WTC11 (cell line): Measurements from ENCODE around the gene CDC14C. TPM values are rescaled to one million over a fixed set of nuclear protein-coding genes. Genes with fewer than 3 reads are reported as not detected.

ENCODE experiments used
- ATAC-seq: fragments of 200-7000 bp; cut with Tn5 transposase; 2 replicates; pipeline ENCODE4 v1.10.0; 2021; ENCODE audit warnings: mild to moderate bottlenecking, moderate library complexity
- CTCF ChIA-PET: fragments of 300-600 bp; sonication (Branson Sonifier 250); formaldehyde crosslinking; loops from one replicate; lab custom pipeline; 2021; ENCODE audit warnings: antibody characterized with exemption; lab: Charles Lee
- POLR2A ChIA-PET: fragments of 350-600 bp; sonication (Branson Sonifier 250); formaldehyde crosslinking; loops from one replicate; lab custom pipeline; 2021; ENCODE audit warnings: antibody characterized with exemption; lab: Charles Lee
- DNase-seq: peaks from one replicate; pipeline ENCODE4 v3.0.0; 2021; ENCODE audit warnings: low spot score
- H3K27ac Mint-ChIP-seq: 2 replicates; pipeline ENCODE4 v1.8.0; 2021; ENCODE audit warnings: mixed read lengths
- H3K27me3 Mint-ChIP-seq: 2 replicates; pipeline ENCODE4 v1.8.0; 2021; ENCODE audit warnings: low read depth, mild to moderate bottlenecking, moderate library complexity, mixed read lengths
- H3K36me3 Mint-ChIP-seq: 2 replicates; pipeline ENCODE4 v1.8.0; 2021; ENCODE audit warnings: mixed read lengths
- H3K4me1 Mint-ChIP-seq: 2 replicates; pipeline ENCODE4 v1.8.0; 2022; ENCODE audit warnings: mixed read lengths
- H3K4me3 Mint-ChIP-seq: 2 replicates; pipeline ENCODE4 v1.8.0; 2021; ENCODE audit warnings: mild to moderate bottlenecking, moderate library complexity, mixed read lengths
- H3K9me3 Mint-ChIP-seq: 2 replicates; pipeline ENCODE4 v1.8.0; 2021; ENCODE audit warnings: mixed read lengths
- CBFB ChIP-seq: sonication (generic); formaldehyde crosslinking; IDR thresholded peaks from 2 replicates; pipeline ENCODE4 v1.8.1; 2022; ENCODE audit warnings: mild to moderate bottlenecking, low read depth, missing genetic modification reagents
- GRHL2 ChIP-seq: fragments of 250-450 bp; sonication (Bioruptor Pico); IDR thresholded peaks from 2 replicates; pipeline ENCODE4 v1.8.0; 2022; ENCODE audit warnings: mild to moderate bottlenecking, moderate library complexity; ENCODE audit not compliant: insufficient replicate concordance, severe bottlenecking
- HMGA2 ChIP-seq: fragments of 250-450 bp; sonication (Bioruptor Pico); IDR thresholded peaks from 2 replicates; pipeline ENCODE4 v1.4.0; 2021; ENCODE audit warnings: mild to moderate bottlenecking, moderate library complexity
- NFYB ChIP-seq: sonication (generic); formaldehyde crosslinking; conservative IDR thresholded peaks from 2 replicates; pipeline ENCODE4 v1.8.0; 2022; ENCODE audit warnings: low read depth, missing genetic modification reagents
- NR3C1 ChIP-seq: sonication (generic); formaldehyde crosslinking; conservative IDR thresholded peaks from 2 replicates; pipeline ENCODE4 v1.8.1; 2023; ENCODE audit warnings: low read depth, mild to moderate bottlenecking, missing genetic modification reagents
- RELA ChIP-seq: sonication (generic); formaldehyde crosslinking; IDR thresholded peaks from 2 replicates; pipeline ENCODE4 v1.8.1; 2022; ENCODE audit warnings: missing genetic modification reagents, mild to moderate bottlenecking, borderline replicate concordance
- SMAD3 ChIP-seq: sonication (generic); formaldehyde crosslinking; IDR thresholded peaks from 2 replicates; pipeline ENCODE4 v1.8.0; 2022; ENCODE audit warnings: missing genetic modification reagents, mild to moderate bottlenecking, borderline replicate concordance
- ZBTB21 ChIP-seq: sonication (generic); formaldehyde crosslinking; IDR thresholded peaks from 2 replicates; pipeline ENCODE4 v1.8.1; 2023; ENCODE audit warnings: mild to moderate bottlenecking, missing genetic modification reagents, borderline replicate concordance
- ZNF219 ChIP-seq: sonication (generic); formaldehyde crosslinking; IDR thresholded peaks from 2 replicates; pipeline ENCODE4 v1.8.0; 2023; ENCODE audit warnings: missing genetic modification reagents, mild to moderate bottlenecking, borderline replicate concordance
- ZNF317 ChIP-seq: sonication (generic); formaldehyde crosslinking; IDR thresholded peaks from 2 replicates; pipeline ENCODE4 v1.8.1; 2023; ENCODE audit warnings: low read depth, mild to moderate bottlenecking, moderate library complexity, missing genetic modification reagents, borderline replicate concordance
- ZNF396 ChIP-seq: fragments of 250-450 bp; sonication (Bioruptor Pico); IDR thresholded peaks from 2 replicates; pipeline ENCODE4 v1.8.0; 2021; ENCODE audit warnings: mild to moderate bottlenecking, moderate library complexity, borderline replicate concordance
- total RNA-seq: library from RNA; stranded (reverse); gene quantifications from 3 replicates; pipeline ENCODE4 v1.2.3, GENCODE V29; 2021
- TF ChIP-seq, protein P1 (sequence below): sonication (generic); formaldehyde crosslinking; IDR thresholded peaks from 2 replicates; pipeline ENCODE4 v1.8.1; 2023; ENCODE audit warnings: mild to moderate bottlenecking, missing genetic modification reagents
- TF ChIP-seq, protein P2 (sequence below): sonication (generic); formaldehyde crosslinking; IDR thresholded peaks from 2 replicates; pipeline ENCODE4 v1.8.1; 2022; ENCODE audit warnings: low read depth, mild to moderate bottlenecking, moderate library complexity, missing genetic modification reagents, borderline replicate concordance
- TF ChIP-seq, protein P3 (sequence below): sonication (generic); formaldehyde crosslinking; conservative IDR thresholded peaks from 2 replicates; pipeline ENCODE4 v1.8.1; 2023; ENCODE audit warnings: mild to moderate bottlenecking, low read depth, missing genetic modification reagents, moderate library complexity
- TF ChIP-seq, protein P4 (sequence below): sonication (generic); formaldehyde crosslinking; IDR thresholded peaks from 2 replicates; pipeline ENCODE4 v1.8.0; 2022; ENCODE audit warnings: mild to moderate bottlenecking, missing genetic modification reagents
- TF ChIP-seq, protein P5 (sequence below): fragments of 250-450 bp; sonication (Bioruptor Pico); IDR thresholded peaks from 2 replicates; pipeline ENCODE4 v1.9.0; 2021; ENCODE audit warnings: mild to moderate bottlenecking
- TF ChIP-seq, protein P6 (sequence below): fragments of 250-450 bp; sonication (Bioruptor Pico); IDR thresholded peaks from 2 replicates; pipeline ENCODE4 v2.1.2; 2022; ENCODE audit warnings: mild to moderate bottlenecking, moderate library complexity
- TF ChIP-seq, protein P7 (sequence below): sonication (generic); formaldehyde crosslinking; IDR thresholded peaks from 2 replicates; pipeline ENCODE4 v1.8.0; 2022; ENCODE audit warnings: mild to moderate bottlenecking, missing genetic modification reagents

Gene CDC14C
- total RNA-seq, 1 experiment from 2014 or later = 0.07 TPM

DNA sequence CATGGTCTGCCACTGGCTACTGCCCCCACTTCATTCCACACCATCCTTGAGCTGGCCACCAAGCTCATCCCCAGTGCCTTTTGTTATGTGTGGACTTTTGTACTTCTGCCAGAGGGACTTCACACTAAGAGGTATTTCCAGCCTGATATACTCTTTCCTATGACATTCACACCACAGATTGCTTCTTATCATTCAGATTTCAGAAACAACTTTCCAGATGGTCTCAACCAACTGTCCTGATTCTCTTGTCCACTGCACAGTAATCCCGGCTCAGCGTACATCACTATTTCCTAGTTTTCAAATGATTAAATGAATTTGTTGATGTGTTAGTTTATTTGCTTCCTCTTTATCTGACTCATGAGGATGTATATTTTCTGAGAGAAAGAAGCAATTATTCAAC is 7.1 kb downstream of the CDC14C start:
- ATAC-seq (no peak), DNase-seq (no peak)
- ChIA-PET CTCF (no interaction called here), POLR2A (interaction anchor here (0.5 kb wide), 1 partner anchor 587 kb away, joined by 3 read pairs; no protein-coding TSS in a partner anchor)
- Mint-ChIP-seq H3K9me3 (peaks cover 10% of the 10 kb centered on the region), H3K36me3 (peaks cover 4% of the 10 kb centered on the region; the same call in 1 of the 2 replicates), H3K27me3 (no peaks in the 10 kb centered on the region), H3K4me3 (no peak overlapping the region), H3K27ac (no peak overlapping the region), H3K4me1 (no peaks in the 10 kb centered on the region)
- TF ChIP-seq ZBTB21 (CRISPR knock-in tag) (no peak), CBFB (CRISPR knock-in tag) (no peak), HMGA2 (CRISPR knock-in tag) (no peak), ZNF396 (no peak), RELA (CRISPR knock-in tag) (no peak), SMAD3 (CRISPR knock-in tag) (no peak), NR3C1 (no peak)
- TF ChIP-seq, protein P1, sequence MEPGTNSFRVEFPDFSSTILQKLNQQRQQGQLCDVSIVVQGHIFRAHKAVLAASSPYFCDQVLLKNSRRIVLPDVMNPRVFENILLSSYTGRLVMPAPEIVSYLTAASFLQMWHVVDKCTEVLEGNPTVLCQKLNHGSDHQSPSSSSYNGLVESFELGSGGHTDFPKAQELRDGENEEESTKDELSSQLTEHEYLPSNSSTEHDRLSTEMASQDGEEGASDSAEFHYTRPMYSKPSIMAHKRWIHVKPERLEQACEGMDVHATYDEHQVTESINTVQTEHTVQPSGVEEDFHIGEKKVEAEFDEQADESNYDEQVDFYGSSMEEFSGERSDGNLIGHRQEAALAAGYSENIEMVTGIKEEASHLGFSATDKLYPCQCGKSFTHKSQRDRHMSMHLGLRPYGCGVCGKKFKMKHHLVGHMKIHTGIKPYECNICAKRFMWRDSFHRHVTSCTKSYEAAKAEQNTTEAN (CRISPR knock-in tag) = no peak
- TF ChIP-seq, protein P2, sequence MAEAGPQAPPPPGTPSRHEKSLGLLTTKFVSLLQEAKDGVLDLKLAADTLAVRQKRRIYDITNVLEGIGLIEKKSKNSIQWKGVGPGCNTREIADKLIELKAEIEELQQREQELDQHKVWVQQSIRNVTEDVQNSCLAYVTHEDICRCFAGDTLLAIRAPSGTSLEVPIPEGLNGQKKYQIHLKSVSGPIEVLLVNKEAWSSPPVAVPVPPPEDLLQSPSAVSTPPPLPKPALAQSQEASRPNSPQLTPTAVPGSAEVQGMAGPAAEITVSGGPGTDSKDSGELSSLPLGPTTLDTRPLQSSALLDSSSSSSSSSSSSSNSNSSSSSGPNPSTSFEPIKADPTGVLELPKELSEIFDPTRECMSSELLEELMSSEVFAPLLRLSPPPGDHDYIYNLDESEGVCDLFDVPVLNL (CRISPR knock-in tag) = no peak
- TF ChIP-seq, protein P3, sequence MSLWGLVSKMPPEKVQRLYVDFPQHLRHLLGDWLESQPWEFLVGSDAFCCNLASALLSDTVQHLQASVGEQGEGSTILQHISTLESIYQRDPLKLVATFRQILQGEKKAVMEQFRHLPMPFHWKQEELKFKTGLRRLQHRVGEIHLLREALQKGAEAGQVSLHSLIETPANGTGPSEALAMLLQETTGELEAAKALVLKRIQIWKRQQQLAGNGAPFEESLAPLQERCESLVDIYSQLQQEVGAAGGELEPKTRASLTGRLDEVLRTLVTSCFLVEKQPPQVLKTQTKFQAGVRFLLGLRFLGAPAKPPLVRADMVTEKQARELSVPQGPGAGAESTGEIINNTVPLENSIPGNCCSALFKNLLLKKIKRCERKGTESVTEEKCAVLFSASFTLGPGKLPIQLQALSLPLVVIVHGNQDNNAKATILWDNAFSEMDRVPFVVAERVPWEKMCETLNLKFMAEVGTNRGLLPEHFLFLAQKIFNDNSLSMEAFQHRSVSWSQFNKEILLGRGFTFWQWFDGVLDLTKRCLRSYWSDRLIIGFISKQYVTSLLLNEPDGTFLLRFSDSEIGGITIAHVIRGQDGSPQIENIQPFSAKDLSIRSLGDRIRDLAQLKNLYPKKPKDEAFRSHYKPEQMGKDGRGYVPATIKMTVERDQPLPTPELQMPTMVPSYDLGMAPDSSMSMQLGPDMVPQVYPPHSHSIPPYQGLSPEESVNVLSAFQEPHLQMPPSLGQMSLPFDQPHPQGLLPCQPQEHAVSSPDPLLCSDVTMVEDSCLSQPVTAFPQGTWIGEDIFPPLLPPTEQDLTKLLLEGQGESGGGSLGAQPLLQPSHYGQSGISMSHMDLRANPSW (CRISPR knock-in tag) = no peak
- TF ChIP-seq, protein P4, sequence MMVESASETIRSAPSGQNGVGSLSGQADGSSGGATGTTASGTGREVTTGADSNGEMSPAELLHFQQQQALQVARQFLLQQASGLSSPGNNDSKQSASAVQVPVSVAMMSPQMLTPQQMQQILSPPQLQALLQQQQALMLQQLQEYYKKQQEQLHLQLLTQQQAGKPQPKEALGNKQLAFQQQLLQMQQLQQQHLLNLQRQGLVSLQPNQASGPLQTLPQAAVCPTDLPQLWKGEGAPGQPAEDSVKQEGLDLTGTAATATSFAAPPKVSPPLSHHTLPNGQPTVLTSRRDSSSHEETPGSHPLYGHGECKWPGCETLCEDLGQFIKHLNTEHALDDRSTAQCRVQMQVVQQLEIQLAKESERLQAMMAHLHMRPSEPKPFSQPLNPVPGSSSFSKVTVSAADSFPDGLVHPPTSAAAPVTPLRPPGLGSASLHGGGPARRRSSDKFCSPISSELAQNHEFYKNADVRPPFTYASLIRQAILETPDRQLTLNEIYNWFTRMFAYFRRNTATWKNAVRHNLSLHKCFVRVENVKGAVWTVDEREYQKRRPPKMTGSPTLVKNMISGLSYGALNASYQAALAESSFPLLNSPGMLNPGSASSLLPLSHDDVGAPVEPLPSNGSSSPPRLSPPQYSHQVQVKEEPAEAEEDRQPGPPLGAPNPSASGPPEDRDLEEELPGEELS = no peak
- TF ChIP-seq, protein P5, sequence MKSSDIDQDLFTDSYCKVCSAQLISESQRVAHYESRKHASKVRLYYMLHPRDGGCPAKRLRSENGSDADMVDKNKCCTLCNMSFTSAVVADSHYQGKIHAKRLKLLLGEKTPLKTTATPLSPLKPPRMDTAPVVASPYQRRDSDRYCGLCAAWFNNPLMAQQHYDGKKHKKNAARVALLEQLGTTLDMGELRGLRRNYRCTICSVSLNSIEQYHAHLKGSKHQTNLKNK (CRISPR knock-in tag) = no peak

DNA sequence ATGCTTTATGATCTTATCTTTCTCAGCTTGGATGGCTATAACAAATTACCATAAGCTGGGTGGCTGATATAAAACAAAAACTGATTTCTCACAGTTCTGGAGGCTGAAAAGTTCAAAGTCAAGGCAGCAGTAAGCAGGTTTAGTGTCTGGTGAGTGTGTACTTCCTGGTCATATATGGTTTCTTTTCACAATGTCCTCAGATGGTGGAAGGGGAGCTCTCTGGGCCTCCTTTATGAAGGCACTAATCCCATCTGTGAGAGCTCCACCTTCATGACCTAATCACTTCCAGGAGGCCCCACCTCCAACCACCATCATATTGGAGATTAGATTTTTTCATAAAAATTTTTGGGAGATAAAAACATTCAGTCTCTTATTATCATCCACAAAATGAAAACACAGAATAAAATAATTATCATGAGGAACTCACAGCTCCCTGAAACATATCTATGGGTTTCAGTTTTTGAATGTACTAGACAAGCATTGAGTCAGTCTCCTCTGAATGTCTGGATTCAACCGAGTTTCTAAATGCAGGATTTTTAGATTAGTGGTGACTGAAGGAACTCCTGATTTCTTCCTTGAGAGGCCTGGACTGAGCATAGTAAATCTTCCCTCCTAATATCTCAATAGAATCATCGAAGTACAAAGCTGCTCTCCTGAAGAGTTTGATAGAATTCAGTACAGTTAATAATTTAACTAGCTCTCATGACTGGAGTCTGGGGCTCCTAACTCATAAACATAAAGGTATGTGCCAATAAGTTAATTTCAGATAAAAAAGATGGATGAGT is 8.0 kb downstream of the CDC14C start:
- CTCF ChIA-PET = no interaction called here
- no peak overlapping the region for H3K4me3 Mint-ChIP-seq
- POLR2A ChIA-PET = interaction anchor here (0.5 kb wide), 1 partner anchor 586 kb away, joined by 3 read pairs; no protein-coding TSS in a partner anchor
- ATAC-seq (no peak), DNase-seq (no peak)
- H3K36me3 Mint-ChIP-seq = no peaks in the 10 kb centered on the region; the same call in 1 of the 2 replicates
- no peaks in the 10 kb centered on the region for H3K27me3 Mint-ChIP-seq
- no peaks in the 10 kb centered on the region for H3K4me1 Mint-ChIP-seq
- H3K27ac Mint-ChIP-seq = no peak overlapping the region
- H3K9me3 Mint-ChIP-seq = peaks cover 4% of the 10 kb centered on the region; the same call in 1 of the 2 replicates
- TF ChIP-seq ZNF317 = no peak
- no peak for TF ChIP-seq NFYB
- TF ChIP-seq ZNF219 (CRISPR knock-in tag) = no peak
- TF ChIP-seq, protein P3 (CRISPR knock-in tag) = no peak
- TF ChIP-seq NR3C1 = no peak
- TF ChIP-seq, protein P6, sequence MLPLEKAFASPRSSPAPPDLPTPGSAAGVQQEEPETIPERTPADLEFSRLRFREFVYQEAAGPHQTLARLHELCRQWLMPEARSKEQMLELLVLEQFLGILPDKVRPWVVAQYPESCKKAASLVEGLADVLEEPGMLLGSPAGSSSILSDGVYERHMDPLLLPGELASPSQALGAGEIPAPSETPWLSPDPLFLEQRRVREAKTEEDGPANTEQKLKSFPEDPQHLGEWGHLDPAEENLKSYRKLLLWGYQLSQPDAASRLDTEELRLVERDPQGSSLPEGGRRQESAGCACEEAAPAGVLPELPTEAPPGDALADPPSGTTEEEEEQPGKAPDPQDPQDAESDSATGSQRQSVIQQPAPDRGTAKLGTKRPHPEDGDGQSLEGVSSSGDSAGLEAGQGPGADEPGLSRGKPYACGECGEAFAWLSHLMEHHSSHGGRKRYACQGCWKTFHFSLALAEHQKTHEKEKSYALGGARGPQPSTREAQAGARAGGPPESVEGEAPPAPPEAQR (CRISPR knock-in tag) = no peak
- TF ChIP-seq GRHL2 (CRISPR knock-in tag) = no peak
- TF ChIP-seq, protein P5 (CRISPR knock-in tag) = no peak
- TF ChIP-seq, protein P7, sequence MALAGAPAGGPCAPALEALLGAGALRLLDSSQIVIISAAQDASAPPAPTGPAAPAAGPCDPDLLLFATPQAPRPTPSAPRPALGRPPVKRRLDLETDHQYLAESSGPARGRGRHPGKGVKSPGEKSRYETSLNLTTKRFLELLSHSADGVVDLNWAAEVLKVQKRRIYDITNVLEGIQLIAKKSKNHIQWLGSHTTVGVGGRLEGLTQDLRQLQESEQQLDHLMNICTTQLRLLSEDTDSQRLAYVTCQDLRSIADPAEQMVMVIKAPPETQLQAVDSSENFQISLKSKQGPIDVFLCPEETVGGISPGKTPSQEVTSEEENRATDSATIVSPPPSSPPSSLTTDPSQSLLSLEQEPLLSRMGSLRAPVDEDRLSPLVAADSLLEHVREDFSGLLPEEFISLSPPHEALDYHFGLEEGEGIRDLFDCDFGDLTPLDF = no peak
